ENCODE data around the gene LDHAL6B.

The LDHAL6B gene

GRCh38 chr15:59176653-59177316 lies 29.9 kb upstream of the LDHAL6B start:
- in situ Hi-C loops (cut with MboI; ENCODE audit: low sequenced_read_pairs, unreplicated experiment), result no loop called here
- DNase-seq (ENCODE audit: low spot score), result no peak
- no peak for TF ChIP-seq CTCF (IDR thresholded peaks at IDR 0.05; ENCODE audit: borderline replicate concordance, control extremely low read depth, extremely low read depth, insufficient read depth, missing control alignments)

GRCh38 chr15:59177317-59177660 lies 29.4 kb upstream of the LDHAL6B start:
- peak; percentile 51 for DNase-seq (ENCODE audit: low spot score)
- in situ Hi-C loops (cut with MboI; ENCODE audit: low sequenced_read_pairs, unreplicated experiment), result no loop called here
- no peak for TF ChIP-seq CTCF (IDR thresholded peaks at IDR 0.05; ENCODE audit: borderline replicate concordance, control extremely low read depth, extremely low read depth, insufficient read depth, missing control alignments)

- DNase-seq (ENCODE audit: low spot score), result no peak
- in situ Hi-C loops (cut with MboI; ENCODE audit: low sequenced_read_pairs, unreplicated experiment), result no loop called here
- no peak for TF ChIP-seq CTCF (IDR thresholded peaks at IDR 0.05; ENCODE audit: borderline replicate concordance, control extremely low read depth, extremely low read depth, insufficient read depth, missing control alignments)
Observed at GRCh38 chr15:59178151-59178695, 28.4 kb upstream of the LDHAL6B start.

GRCh38 chr15:59179717-59180116 lies 26.9 kb upstream of the LDHAL6B start:
- in situ Hi-C loops (cut with MboI; ENCODE audit: low sequenced_read_pairs, unreplicated experiment), result no loop called here
- DNase-seq (ENCODE audit: low spot score), result no peak
- TF ChIP-seq CTCF (IDR thresholded peaks at IDR 0.05; ENCODE audit: borderline replicate concordance, control extremely low read depth, extremely low read depth, insufficient read depth, missing control alignments), result no peak

- DNase-seq (ENCODE audit: low spot score), result no peak
- in situ Hi-C loops (cut with MboI; ENCODE audit: low sequenced_read_pairs, unreplicated experiment), result no loop called here
- TF ChIP-seq CTCF (IDR thresholded peaks at IDR 0.05; ENCODE audit: borderline replicate concordance, control extremely low read depth, extremely low read depth, insufficient read depth, missing control alignments), result no peak
Observed at GRCh38 chr15:59180945-59181600, 25.6 kb upstream of the LDHAL6B start.

GRCh38 chr15:59185725-59186124 lies 20.9 kb upstream of the LDHAL6B start:
- in situ Hi-C loops (cut with MboI; ENCODE audit: low sequenced_read_pairs, unreplicated experiment), result no loop called here
- no peak for DNase-seq (ENCODE audit: low spot score)
- TF ChIP-seq CTCF (IDR thresholded peaks at IDR 0.05; ENCODE audit: borderline replicate concordance, control extremely low read depth, extremely low read depth, insufficient read depth, missing control alignments), result no peak

Measured in GM13976 (cell line).